Stimulated activated CD8-positive, alpha-beta memory T cell treated with anti-CD3 and anti-CD28 coated beads, Interleukin-4, amount 100 ng/mL, for 48 hours (primary cell): ENCODE measurements around the gene FAM174C.

ENCODE experiments used
- DNase-seq: peaks from one replicate; pipeline ENCODE4 v3.0.0-alpha.2; 2020

The FAM174C gene

DNA sequence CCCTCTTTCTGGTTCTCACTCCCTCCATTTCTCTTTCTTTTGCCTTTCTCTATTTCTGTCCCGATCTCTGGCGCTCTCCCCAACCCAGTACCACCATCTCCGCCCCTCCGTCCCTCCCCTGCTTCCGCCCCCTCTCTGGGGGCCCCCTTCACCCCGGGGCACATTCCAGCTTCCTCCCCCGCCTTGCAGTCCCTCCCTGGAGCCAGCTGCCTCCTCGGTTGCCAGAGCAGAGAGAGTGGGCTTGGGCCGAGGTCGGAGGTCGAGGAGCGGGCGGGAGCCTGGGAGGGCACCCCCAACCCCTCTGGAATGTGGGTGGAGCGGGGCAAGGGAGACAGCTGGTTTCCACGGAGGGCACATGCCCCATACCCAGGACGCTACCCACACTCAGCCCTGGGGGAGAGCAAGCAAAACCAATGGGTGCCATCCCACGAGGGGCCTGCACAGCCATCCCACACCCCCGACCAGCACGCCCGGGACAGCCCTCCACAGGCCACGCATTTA, 12.7 kb upstream of the FAM174C start:
- no peak for DNase-seq

DNA sequence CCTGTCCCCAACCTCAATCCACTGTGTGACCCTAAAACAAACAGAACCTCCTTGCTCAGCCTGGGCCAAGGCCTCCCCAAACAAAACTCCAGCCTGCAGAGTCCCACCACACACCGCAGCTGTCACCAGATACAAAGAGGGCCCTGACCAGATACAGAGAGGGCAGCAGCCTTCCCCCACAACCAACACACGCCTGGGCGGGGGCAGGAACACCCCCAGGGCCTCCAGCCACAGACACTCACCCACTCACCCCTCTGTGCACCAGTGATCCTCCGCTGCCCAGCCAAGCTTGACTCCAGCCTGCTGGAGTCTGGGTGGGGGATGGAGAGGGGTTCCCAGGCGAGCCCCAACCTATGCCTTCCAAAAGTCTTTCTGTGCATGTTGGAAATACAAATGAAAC, 12.1 kb upstream of the FAM174C start:
- DNase-seq: no peak

DNA sequence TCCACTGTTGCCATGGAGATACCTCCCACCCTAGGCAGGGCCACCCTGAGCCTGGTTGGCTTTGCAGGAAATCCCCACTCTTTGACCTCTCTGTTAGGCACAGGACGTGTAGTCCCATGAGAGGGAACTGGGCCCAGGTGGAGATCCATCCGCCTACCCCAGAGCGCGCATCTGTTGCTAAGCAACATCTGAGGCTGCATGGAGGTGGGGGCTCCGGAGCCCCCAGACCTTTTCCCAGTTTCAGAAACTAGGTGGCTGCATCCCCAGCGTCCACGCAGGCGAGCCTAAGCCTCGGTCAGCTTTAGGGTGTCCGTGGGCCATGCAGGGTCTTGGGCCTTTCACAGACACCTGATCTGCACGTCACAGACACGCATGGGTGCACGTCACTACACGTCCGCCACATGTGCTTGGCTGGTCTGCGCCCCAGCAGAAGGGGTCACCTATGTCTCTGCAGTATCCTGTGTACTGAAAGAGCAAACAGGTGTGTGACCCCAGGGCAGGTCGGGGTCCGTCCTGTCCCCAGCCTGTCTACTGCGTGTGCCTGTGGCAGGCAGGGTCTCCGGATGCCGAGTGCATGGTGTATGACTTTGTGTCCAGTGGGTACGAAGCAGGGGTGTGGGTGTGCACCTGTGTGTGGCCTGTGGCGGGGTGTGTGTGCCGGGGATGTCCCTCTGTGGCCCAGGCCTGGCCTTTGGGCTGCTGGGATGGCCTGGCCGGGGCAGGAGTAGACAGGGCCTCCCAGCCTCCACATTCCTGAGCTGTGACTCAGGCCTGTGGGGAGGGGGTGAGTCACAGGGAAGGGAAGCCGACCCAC, 10.3 kb upstream of the FAM174C start:
- DNase-seq: no peak

DNA sequence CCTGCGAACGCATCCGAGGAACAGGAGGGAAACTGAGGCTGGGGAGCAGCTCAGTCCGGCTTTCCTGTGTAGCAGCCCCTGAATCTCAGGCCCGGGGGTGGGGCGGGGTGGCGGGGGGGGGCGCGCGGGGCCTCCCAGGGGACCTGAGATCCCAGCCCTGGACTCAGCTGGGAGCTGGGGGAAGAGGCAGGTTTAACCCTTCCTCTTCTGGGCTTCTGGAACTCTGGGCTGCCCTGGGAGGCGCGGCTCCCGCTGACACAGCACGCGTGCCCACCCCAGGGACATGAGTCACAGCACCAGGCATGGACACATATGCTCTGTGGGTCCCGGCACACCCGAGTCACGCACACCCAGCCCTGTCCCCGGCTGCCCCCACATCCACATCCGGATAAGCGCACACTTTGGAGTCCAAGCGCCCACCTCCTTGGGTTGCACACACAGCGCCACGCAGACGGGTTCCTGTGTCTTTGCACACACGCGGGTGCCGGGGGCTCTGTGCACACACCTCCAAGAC, 9.7 kb upstream of the FAM174C start:
- DNase-seq: peak; percentile 70

DNA sequence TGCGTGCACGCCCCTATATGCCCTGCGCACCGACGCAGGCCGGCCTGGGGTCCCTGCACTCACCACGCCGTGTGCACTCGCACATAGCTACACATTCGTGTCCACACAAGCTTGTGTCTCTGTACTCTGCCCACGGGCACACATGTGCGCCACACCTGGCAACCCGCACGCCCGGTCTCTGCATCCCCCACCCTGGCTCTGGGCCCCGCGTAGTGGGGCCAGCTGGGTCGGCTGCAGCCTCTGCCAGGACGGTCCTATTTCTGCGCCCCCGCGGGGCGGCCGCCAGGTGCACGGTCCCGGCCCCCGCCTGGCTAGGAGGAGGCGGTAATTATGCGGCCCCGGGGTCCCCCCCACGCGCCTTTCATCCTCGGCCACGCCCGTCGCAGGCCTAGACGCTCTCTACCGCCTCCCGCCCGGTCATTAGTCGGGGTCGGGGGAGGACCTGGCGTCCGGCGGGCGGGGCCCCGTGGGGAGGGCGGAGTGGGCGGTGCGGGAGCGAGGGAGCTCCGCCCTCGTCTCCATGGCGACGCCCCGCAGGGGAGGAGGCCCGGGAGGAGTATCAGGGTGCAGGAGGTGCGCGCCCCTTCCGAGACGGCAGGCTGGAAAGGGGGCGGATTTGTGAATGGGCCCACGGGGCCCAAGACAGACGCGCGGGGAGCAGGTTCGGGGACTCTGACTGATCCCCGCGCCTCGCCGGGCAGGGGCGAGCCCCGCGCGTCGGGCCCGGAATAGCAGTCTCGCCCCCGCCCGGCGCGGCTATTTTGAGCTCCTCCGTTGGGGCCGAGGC, 9.0 kb upstream of the FAM174C start:
- DNase-seq: peak; percentile 93

DNA sequence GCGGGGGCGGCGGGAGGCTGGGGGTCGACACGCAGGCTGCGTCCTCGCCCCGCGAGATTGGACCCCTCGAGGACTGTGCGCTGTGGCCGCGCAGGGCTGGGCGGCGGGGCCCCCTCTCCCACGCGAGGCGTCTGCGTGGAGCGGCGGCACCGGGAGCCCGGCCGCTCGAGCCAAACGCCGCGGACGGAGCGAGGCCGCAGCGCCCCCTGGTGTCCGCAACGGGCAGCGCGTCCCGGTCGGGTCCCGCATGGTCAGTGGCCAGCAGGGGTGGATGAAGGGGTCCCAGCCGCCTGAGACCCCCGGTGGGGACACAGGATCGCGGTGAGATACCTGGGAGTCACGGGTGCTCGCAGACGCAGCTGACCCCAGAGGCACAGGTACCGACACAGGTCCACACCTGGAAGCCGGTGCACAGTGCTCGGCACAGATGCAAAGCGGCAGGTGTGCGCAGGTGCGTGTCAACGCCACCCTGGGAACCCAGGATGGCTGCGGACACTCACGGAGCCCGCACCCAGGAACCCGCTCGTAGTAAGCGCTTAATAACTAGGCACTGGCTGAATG, 8.3 kb upstream of the FAM174C start:
- DNase-seq: peak; percentile 87

DNA sequence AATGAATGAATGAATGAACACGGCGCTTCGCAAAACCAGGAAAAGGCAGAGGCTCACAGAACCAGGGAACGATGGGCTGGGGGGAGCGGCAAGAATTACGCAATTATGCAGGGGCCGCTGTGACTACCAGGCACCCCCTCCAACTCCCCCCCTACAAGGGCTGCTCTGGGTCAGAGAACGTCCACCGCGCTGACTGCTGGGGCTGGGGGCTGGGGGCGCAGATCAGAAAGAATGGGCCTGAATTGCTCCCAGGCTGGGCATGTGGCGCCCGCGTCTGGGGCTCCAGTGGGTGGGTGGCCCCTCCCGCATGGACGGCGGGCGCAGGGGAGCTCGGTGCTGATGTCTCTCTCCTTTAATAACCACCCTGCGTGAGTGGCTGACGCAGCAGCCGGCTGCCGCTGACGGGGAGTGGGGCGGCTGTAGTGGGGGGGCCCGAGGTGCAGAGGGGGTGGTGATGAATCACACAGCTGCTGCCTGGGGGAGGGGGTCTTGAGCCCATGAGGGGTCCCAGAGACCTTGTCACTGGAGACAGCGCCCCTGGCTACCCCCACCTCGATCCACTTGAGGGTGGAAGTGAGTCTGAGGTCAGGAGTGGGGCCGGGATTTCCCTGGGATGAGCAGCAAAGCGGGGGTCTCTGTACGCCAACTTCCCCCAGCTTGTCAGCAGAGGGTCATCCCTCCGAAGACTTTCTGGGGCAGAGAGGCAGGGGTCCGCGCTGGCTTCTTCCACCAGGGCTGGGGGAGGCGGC, 7.7 kb upstream of the FAM174C start:
- peak; percentile 36 for DNase-seq

DNA sequence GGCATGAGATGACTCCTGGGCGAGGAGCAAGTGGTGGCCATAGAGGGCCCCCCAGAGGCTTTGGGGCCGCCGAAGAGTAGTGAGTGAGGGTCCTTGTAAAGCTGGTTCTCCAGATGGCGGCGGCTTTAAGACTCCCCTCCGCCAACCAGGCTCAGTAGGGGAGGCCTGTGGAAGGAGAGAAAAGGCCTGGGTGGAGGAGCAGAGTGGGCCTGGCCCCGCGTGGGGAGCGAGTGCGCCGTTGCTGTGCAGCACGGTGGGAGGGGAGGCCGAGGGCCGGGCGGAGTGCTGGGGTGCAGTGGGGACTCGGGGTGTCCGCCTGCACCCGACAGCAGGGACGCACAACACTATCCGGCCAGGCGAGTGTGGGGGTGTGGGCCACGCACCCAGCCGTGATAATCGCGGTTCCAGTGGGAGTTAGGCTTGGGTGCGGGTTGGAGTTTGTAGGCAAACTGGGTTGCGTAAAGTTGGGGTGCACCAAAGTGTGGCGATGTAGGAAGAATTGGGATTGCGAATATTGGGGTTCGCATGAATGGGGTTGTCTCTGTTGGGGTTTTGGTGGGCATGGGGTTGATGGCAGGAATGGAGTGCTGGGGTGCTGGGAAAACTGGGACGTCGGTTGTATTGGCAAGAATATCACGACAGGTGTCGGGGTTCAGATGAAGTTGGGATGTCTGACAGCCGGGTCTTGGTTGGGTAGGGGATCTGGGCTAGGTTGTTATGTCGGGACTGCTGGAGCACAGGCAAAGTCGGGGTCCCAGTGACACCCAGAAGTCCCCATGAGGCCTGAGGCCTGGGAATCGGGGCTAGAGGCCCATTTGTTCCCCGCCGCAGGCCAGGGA, 6.9 kb upstream of the FAM174C start:
- DNase-seq: no peak

DNA sequence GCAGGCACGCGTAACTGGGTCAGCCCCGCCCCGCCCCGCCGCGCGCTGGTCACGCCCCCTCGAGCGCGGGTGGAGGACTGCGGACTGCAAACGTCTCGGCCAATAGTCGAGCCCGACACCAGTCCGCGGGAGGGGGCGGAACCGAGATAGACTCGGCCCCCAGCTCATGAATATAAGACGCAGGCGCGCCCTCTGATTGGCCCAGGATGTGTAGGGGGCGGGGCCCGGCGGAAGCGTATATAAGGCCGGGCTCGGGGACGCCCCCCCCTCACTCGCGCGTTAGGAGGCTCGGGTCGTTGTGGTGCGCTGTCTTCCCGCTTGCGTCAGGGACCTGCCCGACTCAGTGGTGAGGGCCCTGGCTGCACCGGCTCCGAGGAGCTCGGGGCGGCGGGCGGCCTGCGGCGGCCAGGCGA, 6.3 kb upstream of the FAM174C start, which contains the start of gene CIRBP:
TSS of gene CIRBP (plus strand) at position 268 of the 413 bp plus-strand sequence. CDS start 1,602 bp downstream, outside the sequence.
- DNase-seq: peak; percentile 99

DNA sequence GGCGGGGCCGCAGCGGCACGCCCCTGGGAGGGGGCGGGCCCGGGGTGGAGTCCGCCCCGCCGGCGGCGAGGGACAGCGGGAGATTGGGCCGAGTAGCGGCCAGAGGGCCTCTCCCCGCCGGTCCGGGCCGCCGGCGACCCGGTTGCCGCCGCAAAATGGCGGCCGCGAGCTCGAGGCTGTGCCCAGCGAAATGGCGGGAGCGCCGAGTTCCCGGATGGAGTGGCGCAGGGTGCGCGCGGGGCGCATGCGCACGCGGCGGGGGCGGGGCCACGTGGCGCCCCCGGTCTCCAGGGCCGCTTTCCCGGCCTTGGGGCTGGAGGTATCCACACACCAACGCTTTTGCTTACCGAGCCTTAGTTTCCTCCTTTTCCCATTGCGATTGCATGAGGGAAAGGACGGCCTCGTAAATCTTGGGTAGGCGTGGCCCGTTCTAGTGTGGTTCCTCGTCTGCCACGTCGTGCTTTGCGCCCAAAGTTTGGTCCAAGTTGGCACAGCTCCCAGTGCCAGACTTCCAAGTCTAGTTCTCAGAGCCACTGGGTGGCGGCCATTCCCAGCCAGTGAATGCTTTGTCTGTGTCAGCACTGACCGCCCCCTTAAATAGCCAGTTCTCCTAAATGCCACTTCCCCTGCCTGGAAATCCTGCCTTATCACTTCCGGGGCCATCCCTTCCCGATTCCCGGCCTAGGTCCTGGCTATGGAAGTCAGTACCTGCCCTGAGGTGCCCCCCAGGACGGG, 5.7 kb upstream of the FAM174C start:
- DNase-seq: peak; percentile 90

DNA sequence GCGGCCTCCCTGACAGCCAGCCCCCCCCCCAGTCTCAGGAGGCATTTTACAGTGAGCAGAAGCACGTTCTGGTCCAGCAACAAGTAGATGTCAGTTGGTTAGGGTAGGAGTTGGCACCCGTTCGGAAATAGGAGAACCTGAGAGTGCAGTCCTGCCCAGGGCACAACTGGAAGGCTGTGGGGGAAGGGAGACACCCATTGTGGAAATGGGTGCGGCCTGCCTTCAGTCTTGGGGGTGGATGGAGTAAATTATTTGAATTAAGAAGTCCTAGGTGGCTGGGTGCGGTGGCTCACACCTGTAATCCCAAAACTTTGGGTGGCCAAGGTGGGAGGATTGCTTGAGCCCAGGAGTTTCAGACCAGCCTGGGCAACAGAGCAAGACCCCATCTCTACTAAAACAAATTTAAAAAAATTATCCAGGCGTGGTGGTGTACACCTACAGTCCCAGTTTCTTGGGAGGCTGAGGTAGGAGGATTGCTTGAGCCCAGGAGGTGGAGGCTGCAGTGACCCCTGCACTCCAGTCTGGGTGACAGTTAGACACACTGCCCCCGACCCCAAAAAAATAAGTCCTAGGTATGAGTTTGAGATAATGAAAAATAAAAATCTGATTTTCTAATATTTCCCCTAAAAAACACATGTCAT, 5.0 kb upstream of the FAM174C start:
- no peak for DNase-seq

DNA sequence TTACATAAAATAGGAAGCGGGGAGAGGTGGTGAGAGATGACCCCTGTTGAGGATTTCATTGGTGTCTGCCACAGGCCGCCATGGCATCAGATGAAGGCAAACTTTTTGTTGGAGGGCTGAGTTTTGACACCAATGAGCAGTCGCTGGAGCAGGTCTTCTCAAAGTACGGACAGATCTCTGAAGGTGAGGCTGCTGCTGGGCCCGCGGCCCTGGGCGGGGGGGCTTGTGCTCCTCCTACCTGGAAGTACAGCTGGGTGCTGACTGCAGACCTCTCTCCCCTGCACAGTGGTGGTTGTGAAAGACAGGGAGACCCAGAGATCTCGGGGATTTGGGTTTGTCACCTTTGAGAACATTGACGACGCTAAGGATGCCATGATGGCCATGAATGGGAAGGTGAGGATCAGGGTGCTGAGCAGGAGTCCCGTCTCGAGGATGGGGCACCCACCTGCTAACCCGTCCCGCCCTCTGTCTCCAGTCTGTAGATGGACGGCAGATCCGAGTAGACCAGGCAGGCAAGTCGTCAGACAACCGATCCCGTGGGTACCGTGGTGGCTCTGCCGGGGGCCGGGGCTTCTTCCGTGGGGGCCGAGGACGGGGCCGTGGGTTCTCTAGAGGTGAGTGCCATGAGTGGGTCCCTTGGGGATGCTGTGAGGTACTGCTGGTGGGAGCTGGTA, 4.3 kb upstream of the FAM174C start:
- DNase-seq: no peak

DNA sequence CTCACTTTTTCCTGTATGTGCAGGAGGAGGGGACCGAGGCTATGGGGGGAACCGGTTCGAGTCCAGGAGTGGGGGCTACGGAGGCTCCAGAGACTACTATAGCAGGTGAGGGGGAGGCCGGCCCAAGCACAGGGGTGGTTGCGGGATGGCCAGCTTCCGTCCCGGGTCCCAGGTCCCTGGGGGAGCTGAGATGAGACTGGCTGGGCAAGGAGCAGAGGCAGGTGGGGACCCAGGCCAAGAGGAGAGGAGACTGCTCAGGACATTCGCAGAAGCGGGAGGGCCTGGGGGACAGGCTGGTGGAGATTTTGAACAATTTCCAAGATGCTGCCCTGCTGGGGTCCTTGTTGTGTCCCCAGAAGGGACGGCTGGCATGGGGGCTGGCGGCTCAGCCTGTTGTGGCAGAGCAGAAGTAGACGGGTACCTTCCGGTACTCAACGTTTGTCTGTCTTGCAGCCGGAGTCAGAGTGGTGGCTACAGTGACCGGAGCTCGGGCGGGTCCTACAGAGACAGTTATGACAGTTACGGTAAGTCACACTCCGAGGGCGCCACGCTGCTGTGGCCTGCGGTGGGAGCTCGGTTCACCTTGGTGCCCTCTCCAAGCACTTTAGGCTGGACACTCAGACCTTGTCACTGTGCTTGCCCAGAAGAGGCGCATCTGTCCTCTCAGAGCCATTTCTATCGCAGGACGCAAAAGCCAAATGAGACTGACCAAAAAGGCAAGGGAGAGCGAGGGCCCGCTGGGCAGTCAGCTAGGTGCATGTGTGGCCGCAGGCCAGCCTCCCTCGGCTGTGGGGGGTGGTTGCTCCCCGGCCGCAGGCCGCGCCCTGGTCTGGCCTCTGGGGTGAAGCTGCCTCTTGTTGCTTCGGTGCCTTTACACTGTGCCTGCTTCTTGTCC, 3.6 kb upstream of the FAM174C start:
- no peak for DNase-seq

DNA sequence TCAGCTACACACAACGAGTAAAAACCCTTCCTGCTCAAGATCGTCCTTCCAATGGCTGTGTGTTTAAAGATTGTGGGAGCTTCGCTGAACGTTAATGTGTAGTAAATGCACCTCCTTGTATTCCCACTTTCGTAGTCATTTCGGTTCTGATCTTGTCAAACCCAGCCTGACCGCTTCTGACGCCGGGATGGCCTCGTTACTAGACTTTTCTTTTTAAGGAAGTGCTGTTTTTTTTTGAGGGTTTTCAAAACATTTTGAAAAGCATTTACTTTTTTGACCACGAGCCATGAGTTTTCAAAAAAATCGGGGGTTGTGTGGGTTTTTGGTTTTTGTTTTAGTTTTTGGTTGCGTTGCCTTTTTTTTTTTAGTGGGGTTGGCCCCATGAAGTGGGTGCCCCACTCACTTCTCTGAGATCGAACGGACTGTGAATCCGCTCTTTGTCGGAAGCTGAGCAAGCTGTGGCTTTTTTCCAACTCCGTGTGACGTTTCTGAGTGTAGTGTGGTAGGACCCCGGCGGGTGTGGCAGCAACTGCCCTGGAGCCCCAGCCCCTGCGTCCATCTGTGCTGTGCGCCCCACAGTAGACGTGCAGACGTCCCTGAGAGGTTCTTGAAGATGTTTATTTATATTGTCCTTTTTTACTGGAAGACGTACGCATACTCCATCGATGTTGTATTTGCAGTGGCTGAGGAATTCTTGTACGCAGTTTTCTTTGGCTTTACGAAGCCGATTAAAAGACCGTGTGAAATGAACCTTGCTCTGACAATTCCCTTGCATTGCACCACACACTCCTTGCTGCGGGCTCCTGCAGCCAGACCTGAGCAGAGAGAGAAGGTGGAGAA, 2.7 kb upstream of the FAM174C start:
- no peak for DNase-seq

DNA sequence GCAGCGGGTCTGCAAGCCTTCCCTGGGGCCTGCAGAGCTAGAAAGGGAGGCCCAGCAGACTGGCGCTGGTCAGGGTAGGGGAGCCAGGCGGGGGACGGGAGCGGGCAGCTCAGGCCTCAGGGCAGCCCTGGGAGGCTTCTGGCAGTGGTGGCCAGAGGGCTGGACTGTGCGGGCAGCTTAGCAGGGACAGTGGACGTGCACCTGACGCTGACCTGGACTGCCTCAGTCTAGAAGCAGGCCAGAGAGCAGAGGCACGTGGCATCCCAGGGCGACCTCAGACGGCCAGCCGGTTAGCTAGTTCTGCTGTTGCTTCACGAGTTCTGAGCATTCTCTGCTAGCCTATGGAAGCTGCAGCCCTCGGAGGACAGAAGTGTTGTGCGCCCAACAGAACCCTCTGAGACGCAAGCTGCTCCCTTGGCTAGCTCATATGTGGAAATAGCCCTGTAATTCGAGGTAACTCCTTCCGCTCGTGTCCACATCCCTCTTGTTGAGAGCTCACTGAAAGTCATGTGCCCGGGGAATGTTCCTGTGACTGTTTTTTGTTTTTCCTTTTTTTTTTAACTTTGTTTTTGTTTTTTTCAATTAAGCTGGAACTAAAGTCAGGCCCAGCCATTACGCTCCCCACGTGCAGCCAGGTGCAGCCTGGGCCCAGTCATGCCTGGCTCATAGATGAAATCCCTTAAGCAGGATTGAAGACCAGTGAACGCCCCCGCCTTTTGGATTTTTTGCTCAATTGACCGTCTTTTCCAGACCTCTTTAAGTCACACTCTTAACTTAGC, 1.9 kb upstream of the FAM174C start:
- no peak for DNase-seq

DNA sequence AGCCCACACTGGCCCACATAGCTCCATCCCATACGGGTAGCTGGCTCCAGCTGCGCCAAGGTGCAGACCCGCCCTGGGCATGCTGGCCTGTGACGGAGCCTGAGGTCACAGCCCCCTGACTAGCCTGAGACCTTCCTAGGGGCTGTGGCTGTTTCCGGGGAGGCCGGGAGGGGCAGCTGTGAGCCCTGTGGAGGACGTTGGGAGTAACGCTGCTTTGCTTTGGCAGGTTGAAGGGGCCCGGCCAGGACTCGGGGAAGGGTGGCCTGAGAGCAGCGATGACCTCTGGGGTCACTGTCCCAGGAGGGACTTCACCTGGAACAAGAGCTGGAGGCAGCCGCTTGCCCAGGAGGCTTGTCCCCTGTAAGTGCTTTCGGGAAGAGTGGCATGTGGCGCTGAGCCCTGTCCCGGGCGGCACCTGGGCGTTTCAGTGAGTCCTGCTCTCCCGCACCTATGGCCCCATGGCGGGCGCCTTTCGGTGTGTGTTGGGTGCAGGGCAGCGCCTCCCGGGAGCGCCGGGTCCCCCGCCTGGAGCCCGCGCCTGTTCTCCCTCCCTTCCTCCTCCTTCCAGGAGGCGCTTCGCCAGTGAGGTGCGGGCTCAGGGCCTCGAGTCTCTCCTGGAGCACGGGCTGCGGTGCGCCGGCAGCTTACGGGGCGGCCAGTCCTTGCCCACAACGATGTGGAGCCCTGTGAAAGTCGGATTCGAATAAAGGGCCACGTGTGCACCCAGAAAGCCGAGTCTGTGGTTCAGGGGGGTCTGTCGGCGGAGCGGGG, 1.1 kb upstream of the FAM174C start:
- no peak for DNase-seq
